GM19468 (cell line): ENCODE data around the gene ST3GAL4.

Source experiments
- ATAC-seq: cut with Tn5 transposase; IDR thresholded peaks from one replicate; pipeline ENCODE4 v1.9.1; 2021; ENCODE audit warnings: mild to moderate bottlenecking, moderate library complexity, moderate number of reproducible peaks; ENCODE audit not compliant: unreplicated experiment; ENCODE audit errors: extremely low read depth

The ST3GAL4 gene

DNA sequence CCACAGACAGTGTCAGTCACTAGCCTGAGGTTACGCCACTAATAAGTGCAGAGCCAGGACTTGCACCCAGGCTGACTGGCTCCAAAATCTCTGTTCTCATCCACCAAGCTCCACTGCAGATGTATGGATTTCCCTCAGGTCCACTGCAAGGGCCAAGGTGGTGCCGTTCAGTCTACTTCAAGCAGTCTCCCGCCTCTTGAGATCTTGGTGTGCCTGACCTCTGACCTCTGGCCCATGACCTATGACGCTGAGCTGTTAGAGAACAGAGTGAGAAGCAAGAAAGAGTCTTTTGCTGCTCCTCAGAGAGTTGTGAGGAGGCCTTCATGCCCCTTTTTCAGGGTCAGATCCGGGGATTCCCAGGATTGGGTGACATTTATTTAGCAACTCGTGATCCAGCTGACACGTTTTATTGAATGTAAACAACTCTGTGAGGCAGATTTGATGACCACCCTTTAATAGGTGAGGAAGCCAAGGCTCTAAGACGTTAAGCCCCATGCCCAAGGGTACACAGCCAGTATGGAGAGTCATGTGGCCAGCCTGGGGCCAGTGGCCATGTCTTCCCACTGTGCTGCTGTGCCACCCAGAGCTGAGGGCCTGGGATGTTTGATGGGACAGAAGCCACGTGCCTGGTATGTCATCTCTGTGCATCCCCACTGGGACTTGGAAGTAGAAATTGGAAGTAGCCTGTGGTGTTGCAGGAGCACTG lies 26.4 kb upstream of the ST3GAL4 start:
- no peak for ATAC-seq

DNA sequence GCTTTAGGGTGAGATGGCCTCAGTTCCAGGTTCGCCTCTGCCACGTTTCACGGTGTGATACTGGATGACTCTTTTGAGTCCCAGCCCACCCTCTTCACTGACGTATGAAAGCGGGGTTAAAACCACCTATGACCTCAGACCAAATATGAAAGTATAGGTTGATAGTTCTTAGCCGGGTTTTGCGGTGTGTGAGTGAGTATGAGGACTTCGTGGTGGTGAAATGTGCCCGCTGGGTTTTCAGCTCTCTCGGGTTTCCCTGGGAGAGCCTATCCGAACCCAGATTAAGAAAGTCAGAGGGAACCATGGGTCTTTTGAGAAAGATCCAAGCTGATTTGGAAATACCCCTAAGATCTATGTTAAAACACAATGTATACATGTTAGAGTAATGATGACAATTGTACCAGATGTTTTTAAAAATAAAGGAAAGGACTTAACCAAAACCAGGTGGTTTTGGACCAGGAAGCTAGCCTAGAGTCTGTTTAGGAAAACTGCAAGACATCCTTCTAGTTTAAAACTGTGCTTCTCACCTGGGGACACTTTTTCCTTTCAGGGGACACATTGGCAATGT lies 25.8 kb upstream of the ST3GAL4 start:
- no peak for ATAC-seq

DNA sequence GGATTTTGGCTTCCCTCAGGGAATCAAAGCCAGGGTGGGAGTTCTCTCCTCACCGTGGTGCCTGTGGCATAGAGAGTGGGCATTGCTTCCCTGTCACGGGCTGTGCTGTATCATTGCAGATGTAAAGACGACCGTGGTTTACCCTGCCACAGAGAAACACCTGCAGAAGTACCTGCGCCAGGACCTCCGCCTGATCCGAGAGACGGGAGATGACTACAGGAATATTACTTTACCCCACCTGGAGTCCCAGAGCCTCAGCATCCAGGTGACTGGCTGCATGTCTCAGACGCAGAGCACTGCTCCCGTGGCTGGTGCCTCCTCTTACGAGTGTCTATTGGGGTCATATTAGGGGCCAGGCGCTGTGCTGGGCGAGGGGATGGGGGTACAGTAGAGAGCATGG lies 24.2 kb upstream of the ST3GAL4 start:
- no peak for ATAC-seq

DNA sequence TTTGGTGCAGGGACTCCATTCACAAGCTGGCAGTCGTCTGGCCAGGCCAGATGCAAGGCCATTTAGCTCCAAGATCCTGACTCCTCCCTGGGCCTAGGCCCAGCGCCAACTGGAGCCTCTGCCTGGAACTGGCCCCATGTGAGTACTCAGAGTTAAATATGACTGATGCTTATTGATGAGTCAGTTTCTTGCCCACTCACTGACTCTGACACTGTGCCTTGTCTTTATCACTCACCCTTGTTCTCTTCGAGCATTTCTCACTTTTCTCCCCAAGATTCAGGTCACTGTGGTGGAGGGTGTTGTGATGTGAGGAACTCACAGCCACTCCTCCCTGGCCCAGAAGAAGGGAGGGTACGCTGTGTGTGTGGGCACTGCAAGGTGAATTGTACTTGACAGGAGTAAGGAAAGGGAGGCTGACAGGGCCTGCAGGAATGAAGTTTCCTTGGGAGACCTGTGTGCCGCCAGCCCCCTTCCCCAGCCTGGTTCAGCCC lies 23.2 kb upstream of the ST3GAL4 start:
- ATAC-seq: no peak

- no peak for ATAC-seq
Measured at GRCh38 chr11:126333142-126333541, 22.3 kb upstream of the ST3GAL4 start.

- ATAC-seq: no peak
Measured at GRCh38 chr11:126334659-126335462, 20.6 kb upstream of the ST3GAL4 start.

DNA sequence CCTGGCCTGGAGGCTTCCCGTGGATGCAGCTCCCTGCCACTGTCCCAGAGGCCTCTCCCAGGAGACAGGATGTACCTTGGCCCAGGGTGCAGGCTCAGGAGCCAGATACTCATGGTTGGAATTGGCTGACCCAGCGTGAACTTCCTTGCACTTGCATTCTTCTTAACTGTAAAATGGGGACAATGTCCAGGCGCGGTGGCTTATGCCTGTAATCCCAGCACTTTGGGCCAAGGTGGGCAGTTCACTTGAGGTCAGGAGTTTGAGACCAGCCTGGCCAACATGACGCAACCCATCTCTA lies 20.1 kb upstream of the ST3GAL4 start:
- no peak for ATAC-seq

- ATAC-seq: no peak
Measured at GRCh38 chr11:126336138-126336541, 19.3 kb upstream of the ST3GAL4 start.

- no peak for ATAC-seq
Measured at GRCh38 chr11:126336671-126337101, 18.8 kb upstream of the ST3GAL4 start.

DNA sequence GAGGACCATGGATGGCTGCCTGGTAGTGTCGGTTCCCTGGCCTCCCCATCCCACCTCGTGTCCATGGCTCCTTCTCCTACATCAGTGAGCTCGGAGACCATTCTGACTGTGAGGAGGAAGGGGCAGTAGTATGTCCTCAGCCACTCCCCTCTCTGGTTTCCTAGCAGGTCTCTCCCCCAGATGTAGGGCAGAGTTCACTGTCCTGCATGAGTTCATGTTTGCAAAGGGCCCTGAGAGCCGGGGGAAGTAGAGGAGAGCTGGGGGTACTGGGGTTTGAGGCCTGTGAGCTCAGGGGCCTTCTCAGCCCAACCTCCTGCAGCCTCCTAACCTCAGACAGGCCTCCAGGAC lies 18.4 kb upstream of the ST3GAL4 start:
- no peak for ATAC-seq

DNA sequence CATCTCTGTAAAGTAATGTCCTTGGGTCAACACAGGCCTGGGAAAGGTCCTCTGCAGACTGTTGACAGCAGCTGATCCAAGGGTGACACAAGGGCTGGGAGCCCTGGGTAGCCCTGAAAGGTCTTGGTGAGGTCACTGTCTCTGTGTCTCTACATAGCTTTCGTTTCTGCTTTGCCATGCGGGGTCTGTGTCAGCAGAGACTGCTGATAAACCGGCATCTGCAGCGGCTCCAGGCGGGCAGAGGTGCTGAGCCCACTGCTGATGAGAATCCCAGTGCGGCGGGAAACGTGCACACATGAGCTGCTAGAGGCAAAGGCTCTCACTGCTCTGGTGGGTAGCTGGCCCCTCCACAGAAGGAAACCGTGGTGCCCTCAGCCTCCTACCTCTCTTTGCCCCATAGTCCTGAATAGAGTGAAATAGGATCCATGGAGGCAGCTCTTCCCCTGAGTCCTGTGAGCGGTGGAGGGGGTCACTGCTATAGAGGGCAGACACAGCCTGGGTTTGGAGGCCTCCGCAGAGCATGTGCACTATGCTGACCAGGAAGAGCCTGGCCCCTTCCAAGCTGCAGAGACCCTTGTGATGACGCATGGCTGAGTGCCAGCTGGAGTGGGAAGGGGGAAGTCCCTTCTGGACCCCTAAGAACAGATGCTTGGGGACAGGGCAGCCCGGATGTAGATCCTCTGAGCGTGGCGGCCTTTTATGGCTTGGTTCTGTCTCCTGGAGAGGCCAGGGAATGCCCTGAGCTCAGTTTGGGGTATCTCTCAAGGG lies 17.8 kb upstream of the ST3GAL4 start:
- ATAC-seq: no peak

DNA sequence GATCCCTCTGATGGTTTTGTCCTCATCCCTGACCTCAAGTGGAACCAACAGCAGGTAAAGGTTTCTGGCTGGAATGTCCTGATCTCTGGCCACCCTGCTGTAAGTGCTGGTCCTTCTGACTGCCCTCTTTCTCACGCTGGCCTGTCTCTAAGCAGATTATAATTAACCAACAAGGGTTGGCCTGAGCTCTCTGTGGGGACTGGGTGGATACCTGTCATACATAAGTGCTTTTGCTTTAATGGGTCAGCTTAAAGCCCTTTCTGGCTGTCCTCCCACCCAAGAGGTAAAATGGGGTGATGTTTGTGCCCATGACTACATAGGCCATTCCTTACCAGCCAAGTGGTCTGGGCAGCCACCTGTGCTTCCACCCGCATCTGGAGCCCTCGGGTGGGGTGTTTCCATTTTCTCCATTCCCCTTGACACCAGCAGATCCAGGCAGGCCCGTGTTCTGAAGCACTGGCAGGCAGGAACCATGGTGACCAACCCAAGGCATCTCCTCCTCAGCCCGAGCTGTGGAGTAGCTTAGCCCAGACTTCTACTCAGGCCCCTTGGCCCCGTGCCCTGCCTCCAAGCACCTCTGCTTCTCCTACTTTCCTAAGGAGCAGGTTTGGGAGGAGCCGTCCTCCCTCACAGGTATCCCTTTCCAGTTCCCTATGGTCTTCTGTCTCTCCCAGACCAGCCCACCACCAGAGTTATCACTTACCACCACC lies 17.0 kb upstream of the ST3GAL4 start:
- ATAC-seq: no peak

DNA sequence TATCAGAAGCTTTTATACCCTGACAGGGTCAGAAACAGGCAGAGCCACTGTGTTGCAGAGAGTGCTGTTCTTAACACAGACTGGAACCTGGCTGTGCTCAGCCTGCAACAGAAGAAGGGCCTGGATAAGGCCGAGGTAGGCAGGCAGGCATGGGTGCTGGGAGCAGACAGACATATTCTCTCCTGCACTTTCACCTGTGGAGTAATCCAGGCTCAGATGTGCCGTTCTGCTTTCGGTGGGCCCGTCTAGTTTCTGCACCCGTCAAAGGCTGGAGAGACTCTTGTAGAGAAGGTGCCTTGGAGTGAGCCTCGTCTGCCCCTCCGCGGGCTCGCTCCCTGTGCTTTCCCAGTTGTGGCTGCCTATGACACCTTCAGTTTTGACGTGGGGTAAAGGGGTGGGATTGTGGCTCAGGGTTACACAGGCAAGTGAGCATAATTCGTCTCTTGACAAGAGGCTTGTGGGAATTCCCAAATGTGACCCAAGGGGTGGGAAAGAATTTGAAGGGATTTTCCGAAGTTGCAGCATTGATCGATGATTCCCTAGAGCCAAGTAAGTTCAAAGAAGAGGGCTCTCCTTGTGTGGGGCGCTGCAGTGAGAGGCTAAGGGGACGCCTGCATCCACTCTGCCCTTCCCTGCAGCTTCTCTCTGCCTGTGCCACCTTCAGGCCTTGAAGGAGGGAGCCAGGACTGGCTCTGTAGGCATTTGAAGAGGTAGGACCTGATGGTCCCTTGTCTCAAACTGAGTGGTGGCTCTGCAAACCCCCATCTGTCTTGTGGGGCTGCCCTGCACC lies 16.2 kb upstream of the ST3GAL4 start:
- no peak for ATAC-seq

- ATAC-seq: no peak
Measured at GRCh38 chr11:126339863-126340434, 15.5 kb upstream of the ST3GAL4 start.

DNA sequence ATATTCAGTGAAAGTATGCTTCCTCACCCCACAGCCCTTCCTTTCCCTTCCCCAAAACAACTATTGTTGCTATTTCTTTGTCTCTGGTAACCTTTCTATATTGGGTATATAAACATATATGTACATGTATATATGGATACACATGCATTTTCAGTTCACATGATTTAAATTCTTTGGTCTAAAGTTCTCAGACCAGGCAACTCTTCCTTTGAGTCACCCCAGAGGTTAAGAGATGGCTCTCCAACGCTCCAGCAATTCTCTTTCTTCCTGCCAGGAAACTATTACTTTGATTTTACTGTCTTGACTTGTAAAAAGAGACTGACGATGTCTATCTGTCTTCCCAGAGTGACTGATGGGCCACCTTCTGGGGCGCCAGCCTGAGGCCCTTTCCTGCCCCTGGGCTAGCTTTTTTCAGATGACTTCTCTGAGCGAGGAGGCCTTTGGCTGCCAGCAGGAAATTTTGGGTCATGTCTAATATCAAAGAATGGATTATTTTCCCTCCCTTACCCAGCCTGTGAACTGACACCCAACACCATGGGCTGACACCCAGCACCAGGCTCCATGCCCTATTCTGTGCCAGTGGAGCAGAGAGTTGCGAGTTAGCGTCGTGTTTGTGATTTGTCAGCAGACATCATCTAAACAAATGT lies 14.4 kb upstream of the ST3GAL4 start:
- ATAC-seq: no peak

GRCh38 chr11:126341760-126342161 lies 13.7 kb upstream of the ST3GAL4 start:
- no peak for ATAC-seq

- no peak for ATAC-seq
Measured at GRCh38 chr11:126343051-126343450, 12.4 kb upstream of the ST3GAL4 start.
